Trophoblast cell (in vitro differentiated cells and primary cell): ENCODE measurements around the gene RADIL.

Experiments
- DNase-seq, 2 donors: peaks; one replicate each; pipeline ENCODE4 v3.0.0-alpha.2; 2016
- H2AFZ ChIP-seq: 2 replicates; pipeline ENCODE4 v1.6.1; 2013; ENCODE audit warnings: low read length, moderate library complexity, mild to moderate bottlenecking; ENCODE audit not compliant: insufficient read depth, poor library complexity
- H2AK5ac ChIP-seq: 2 replicates; pipeline ENCODE4 v1.6.1; 2013; ENCODE audit warnings: mild to moderate bottlenecking, low read length
- H2BK120ac ChIP-seq: 2 replicates; pipeline ENCODE4 v1.6.1; 2013; ENCODE audit warnings: low read length, mild to moderate bottlenecking, moderate library complexity; ENCODE audit not compliant: insufficient read depth, poor library complexity
- H2BK12ac ChIP-seq: 2 replicates; pipeline ENCODE4 v1.6.1; 2013; ENCODE audit warnings: mild to moderate bottlenecking, low read length, moderate library complexity
- H2BK5ac ChIP-seq: 2 replicates; pipeline ENCODE4 v1.6.1; 2013; ENCODE audit warnings: low read length, low read depth, moderate library complexity, mild to moderate bottlenecking; ENCODE audit not compliant: poor library complexity
- H3K14ac ChIP-seq: 2 replicates; pipeline ENCODE4 v1.6.1; 2013; ENCODE audit warnings: mild to moderate bottlenecking, low read length
- H3K18ac ChIP-seq: 2 replicates; pipeline ENCODE4 v1.6.1; 2013; ENCODE audit warnings: mild to moderate bottlenecking, low read length
- H3K23ac ChIP-seq: 2 replicates; pipeline ENCODE4 v1.6.1; 2013; ENCODE audit warnings: low read length
- H3K27ac ChIP-seq: 2 replicates; pipeline ENCODE4 v1.5.1; 2013; ENCODE audit warnings: low read depth, mild to moderate bottlenecking, inconsistent platforms, low read length, moderate library complexity
- H3K27me3 ChIP-seq: 2 replicates; pipeline ENCODE4 v1.6.1; 2013; ENCODE audit warnings: inconsistent platforms, mild to moderate bottlenecking, low read length, moderate library complexity; ENCODE audit not compliant: insufficient read depth
- H3K36me3 ChIP-seq, 2 experiments: 1 replicate in 1 of 2; 2 replicates in 1 of 2; pipeline ENCODE4 v1.6.1; 2013; ENCODE audit warnings: low read length in 2 of 2, mild to moderate bottlenecking in 2 of 2, moderate library complexity in 1 of 2; ENCODE audit not compliant: insufficient read depth in 2 of 2, control insufficient read depth in 1 of 2
- H3K4ac ChIP-seq: 2 replicates; pipeline ENCODE4 v1.6.1; 2013; ENCODE audit warnings: low read depth, mild to moderate bottlenecking, low read length, moderate library complexity
- H3K4me1 ChIP-seq, 2 experiments: 1 replicate in 1 of 2; 2 replicates in 1 of 2; pipeline ENCODE4 v1.6.1; 2013; ENCODE audit warnings: low read length in 2 of 2, mild to moderate bottlenecking in 2 of 2, moderate library complexity in 1 of 2; ENCODE audit not compliant: insufficient read depth in 2 of 2, control insufficient read depth in 1 of 2
- H3K4me2 ChIP-seq: 2 replicates; pipeline ENCODE4 v1.6.1; 2013; ENCODE audit warnings: inconsistent platforms, mild to moderate bottlenecking, low read length, moderate library complexity
- H3K4me3 ChIP-seq: 2 replicates; pipeline ENCODE4 v1.5.1; 2013; ENCODE audit warnings: mild to moderate bottlenecking, low read depth, low read length, inconsistent platforms
- H3K79me1 ChIP-seq: one replicate; pipeline ENCODE4 v1.6.1; 2013; ENCODE audit warnings: low read length
- H3K79me2 ChIP-seq: 2 replicates; pipeline ENCODE4 v1.6.1; 2013; ENCODE audit warnings: low read length, mild to moderate bottlenecking; ENCODE audit not compliant: control insufficient read depth, insufficient read depth, poor library complexity
- H3K9ac ChIP-seq: 2 replicates; pipeline ENCODE4 v1.6.1; 2013; ENCODE audit warnings: mild to moderate bottlenecking, low read length
- H3K9me3 ChIP-seq: 2 replicates; pipeline ENCODE4 v1.6.1; 2013; ENCODE audit warnings: low read depth, mild to moderate bottlenecking, control low read depth, inconsistent platforms, low read length; ENCODE audit not compliant: insufficient read depth
- H4K12ac ChIP-seq: 2 replicates; pipeline ENCODE4 v1.6.1; 2013; ENCODE audit warnings: low read depth, mild to moderate bottlenecking, low read length, moderate library complexity
- H4K8ac ChIP-seq: 2 replicates; pipeline ENCODE4 v1.6.1; 2013; ENCODE audit warnings: low read depth, mild to moderate bottlenecking, low read length, moderate library complexity
- H4K91ac ChIP-seq: one replicate; pipeline ENCODE4 v1.6.1; 2013; ENCODE audit warnings: low read depth, mild to moderate bottlenecking, low read length, moderate library complexity
- WGBS: extraction: QIAGEN DNeasy Blood & Tissue Kit; methylation state at CpG from one replicate; pipeline ENCODE4 v1.1.7; 2013; ENCODE audit warnings: missing lambda C conversion rate; ENCODE audit not compliant: insufficient read length, insufficient coverage; ENCODE audit errors: extremely low coverage; 5-methylcytosine and 5-hydroxymethylcytosine counted together

Gene RADIL

DNA sequence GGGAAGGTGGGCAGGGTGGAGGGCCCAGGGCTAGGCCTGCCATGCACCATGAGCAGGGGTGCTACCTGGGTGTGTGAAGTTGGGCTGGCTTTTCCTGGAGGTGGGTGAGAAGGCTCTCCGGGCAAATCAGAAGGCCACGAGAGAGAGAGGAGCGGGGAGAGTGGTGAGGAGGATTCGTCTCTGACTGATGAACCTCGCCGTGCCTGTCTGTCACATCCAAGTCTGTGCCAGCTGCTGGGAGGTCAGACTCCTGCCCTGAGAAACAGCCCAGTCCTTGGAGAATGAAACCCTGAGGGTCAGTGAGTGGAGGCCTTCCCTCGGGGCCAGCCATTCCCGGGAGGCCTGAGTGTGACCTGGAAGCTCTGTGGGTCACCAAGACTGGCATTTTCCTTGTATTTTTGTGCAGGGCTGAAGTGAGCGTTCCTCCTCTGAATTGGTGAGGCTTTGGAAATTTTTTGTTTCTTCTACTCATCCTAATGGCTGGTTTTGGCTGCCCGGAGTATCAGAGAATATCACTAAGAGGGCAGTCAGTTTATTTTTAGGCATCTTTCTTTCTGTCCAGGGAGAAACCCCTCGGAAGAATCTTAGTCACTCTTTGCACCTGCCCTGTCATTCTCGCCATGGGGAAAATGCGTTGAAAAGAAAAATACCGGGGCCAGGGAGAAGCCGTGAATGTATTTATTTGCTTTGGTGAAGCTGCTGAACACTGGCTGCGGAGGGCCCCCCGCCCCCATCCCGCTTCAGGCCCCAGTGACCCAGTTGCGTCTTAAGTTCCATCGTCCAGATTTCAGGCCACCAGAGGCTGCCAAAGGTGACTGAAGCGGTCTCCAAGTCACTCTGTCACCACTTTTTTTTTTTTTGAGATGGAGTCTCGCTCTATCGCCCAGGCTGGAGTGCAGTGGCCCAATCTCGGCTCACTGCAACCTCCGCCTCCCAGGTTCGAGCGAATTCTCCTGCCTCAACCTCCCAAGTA lies 114.6 kb downstream of the RADIL start:
- H3K79me1 ChIP-seq: no peaks in the 10 kb centered on the region
- H2AK5ac ChIP-seq: no peak overlapping the region
- H4K12ac ChIP-seq: no peak overlapping the region
- H2BK120ac ChIP-seq: no peak overlapping the region
- no peak overlapping the region for H3K18ac ChIP-seq
- H3K79me2 ChIP-seq: no peaks in the 10 kb centered on the region
- H4K91ac ChIP-seq: no peak overlapping the region
- WGBS: no CpG with 5 or more reads among the region's 27 CpGs
- no peak overlapping the region for H2AFZ ChIP-seq
- H3K9me3 ChIP-seq: no peaks in the 10 kb centered on the region
- no peak overlapping the region for H3K14ac ChIP-seq
- no peak overlapping the region for H4K8ac ChIP-seq
- H2BK5ac ChIP-seq: no peak overlapping the region
- no peak overlapping the region for H3K27ac ChIP-seq
- no peak overlapping the region for H3K9ac ChIP-seq
- H3K36me3 ChIP-seq: peaks cover 16 to 20% of the 10 kb centered on the region in 2 experiments
- H3K23ac ChIP-seq: no peak overlapping the region
- no peak overlapping the region for H2BK12ac ChIP-seq
- H3K4ac ChIP-seq: no peak overlapping the region
- no peaks in the 10 kb centered on the region for H3K27me3 ChIP-seq
- H3K4me3 ChIP-seq: no peak overlapping the region
- H3K4me1 ChIP-seq: no peaks in the 10 kb centered on the region
- no peak for DNase-seq
- H3K4me2 ChIP-seq: no peak overlapping the region

DNA sequence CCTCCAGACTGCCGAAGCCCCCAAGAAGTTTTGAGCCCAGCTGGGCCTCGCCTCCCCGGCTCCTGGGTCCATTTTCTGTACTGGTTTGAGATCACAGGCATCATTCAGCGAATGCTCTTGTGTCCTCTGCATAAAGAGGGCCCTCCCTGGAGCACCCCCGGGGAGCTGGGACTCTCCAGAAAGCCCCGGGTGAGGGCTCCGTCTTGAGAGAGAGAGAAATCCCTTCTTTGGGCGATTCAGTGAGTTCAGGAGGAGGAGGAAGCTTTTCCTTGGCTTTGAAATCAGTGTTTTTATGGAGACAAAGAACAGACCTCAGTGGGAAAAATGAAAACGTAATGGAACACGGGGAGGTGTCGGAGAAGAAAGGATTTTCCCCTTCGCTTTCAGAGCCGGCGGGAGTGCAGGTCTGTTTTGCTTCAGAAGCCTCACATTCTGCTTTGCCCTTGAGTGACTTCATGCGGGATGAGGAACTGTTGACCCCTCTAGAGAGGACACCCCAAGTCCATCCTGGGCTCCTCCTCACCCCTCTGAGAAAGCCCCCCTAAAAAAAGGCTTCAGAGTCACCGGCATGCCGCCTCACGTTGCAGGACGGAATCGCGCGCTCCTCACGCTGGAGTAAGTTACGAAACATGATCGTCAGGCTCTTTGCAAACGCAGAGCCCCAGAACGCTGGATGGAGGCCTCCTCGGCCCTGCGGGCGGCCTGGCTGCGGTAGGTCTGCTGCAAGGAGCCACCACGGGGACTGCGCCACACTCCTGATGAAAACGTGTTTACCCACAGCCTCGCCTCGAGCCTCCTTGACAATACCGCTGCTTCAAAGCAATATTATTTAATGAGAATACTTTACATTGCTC lies 116.6 kb downstream of the RADIL start:
- Histone ChIP-seq H4K91ac (no peak overlapping the region), H3K23ac (no peak overlapping the region), H2BK120ac (no peak overlapping the region), H4K8ac (no peak overlapping the region), H3K27ac (no peak overlapping the region), H3K9ac (no peak overlapping the region), H3K4me2 (no peak overlapping the region), H2AFZ (no peak overlapping the region), H3K14ac (no peak overlapping the region), H2BK5ac (no peak overlapping the region), H3K18ac (no peak overlapping the region), H3K27me3 (no peaks in the 10 kb centered on the region), H2AK5ac (no peak overlapping the region), H3K4me1 (no peaks in the 10 kb centered on the region), H3K36me3 (peaks cover 36 to 40% of the 10 kb centered on the region in 2 experiments), H3K79me2 (no peaks in the 10 kb centered on the region), H2BK12ac (no peak overlapping the region), H4K12ac (no peak overlapping the region), H3K9me3 (no peaks in the 10 kb centered on the region), H3K79me1 (no peaks in the 10 kb centered on the region), H3K4ac (no peak overlapping the region), H3K4me3 (no peak overlapping the region)
- no peak for DNase-seq
- WGBS: no CpG with 5 or more reads among the region's 37 CpGs

DNA sequence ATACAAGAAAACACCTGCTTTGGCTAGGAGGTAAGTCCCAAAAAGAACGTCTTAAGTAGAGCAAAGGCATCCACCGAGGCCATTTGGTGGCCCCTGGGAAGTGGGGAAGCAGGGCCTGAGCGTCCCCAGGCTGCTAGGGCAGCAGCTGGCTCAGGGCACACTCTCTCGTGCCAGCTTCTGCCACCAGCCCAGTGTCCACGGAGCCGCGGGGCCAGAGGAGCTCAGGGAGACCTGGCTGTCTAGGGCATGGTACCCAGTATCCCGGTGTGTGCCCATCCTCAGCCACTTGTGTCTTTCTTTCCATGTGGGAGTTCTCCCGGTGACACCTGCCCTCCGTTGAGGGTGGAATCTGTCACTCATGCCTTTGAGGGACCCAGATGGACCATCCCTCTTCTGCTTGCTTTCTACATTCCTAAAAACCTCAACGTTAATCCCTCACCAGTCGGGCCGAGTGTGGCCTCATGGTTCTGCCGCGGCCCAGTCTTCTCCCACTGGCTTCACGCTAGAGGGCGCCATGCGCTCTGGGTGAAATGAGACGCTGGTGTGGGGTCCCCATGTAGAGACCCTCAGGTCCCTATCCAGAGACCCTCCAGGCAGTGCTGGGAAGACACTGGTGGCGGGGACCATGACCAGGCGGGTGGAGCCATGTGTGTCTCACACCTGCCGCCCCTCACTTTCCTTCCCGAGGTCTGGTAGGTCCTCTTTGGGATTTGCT lies 117.6 kb downstream of the RADIL start:
- Histone ChIP-seq H2BK5ac (no peak overlapping the region), H3K23ac (no peak overlapping the region), H3K14ac (no peak overlapping the region), H3K27me3 (no peaks in the 10 kb centered on the region), H2BK120ac (no peak overlapping the region), H3K9me3 (no peaks in the 10 kb centered on the region), H3K9ac (no peak overlapping the region), H4K91ac (no peak overlapping the region), H3K36me3 (peaks cover 45 to 46% of the 10 kb centered on the region in 2 experiments), H3K27ac (no peak overlapping the region), H4K8ac (no peak overlapping the region), H4K12ac (no peak overlapping the region), H3K18ac (no peak overlapping the region), H3K4ac (no peak overlapping the region), H3K4me1 (no peaks in the 10 kb centered on the region), H3K79me2 (no peaks in the 10 kb centered on the region), H2AFZ (no peak overlapping the region), H2AK5ac (no peak overlapping the region), H3K4me2 (no peak overlapping the region), H3K4me3 (no peak overlapping the region), H3K79me1 (no peaks in the 10 kb centered on the region), H2BK12ac (no peak overlapping the region)
- DNase-seq: no peak
- WGBS: no CpG with 5 or more reads among the region's 23 CpGs

DNA sequence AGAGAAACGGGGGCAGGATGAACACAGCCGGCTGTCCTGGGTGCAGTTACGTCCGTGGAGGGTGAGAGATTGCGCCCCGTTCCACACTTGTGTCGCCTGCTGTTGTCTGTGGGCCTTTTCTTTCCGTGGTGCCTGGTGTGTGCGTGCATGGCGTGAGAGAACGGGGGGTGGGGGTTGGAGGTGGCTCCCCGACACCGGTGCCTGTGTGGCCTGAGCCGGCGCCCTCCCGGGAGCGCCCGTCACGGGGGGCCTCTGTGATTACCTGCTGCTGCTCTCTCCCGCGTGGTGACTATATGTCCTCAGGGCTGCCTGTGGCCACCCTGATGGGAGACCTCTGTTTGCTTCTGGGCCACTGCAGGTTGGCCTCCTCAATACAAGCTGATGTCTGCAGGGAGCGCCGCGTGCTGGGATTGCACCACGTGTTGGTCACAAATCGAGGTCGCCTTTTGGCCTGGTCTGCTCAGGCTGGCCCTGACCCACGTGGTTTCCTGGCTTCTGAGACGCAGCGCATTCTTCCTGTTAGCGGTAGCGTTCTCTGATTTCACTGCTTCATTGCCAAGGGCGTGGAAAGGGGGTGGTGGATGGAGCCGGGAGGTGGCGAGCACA lies 119.0 kb downstream of the RADIL start:
- no CpG with 5 or more reads among the region's 35 CpGs for WGBS
- H2BK120ac ChIP-seq: no peak overlapping the region
- H4K8ac ChIP-seq: no peak overlapping the region
- peak overlapping the region; percentile 10 for H3K4me3 ChIP-seq
- no peak overlapping the region for H2BK12ac ChIP-seq
- no peak overlapping the region for H3K4me2 ChIP-seq
- H3K9ac ChIP-seq: no peak overlapping the region
- H3K14ac ChIP-seq: no peak overlapping the region
- H2BK5ac ChIP-seq: no peak overlapping the region
- H3K79me2 ChIP-seq: no peaks in the 10 kb centered on the region
- no peak overlapping the region for H2AK5ac ChIP-seq
- H3K79me1 ChIP-seq: no peaks in the 10 kb centered on the region
- H4K91ac ChIP-seq: no peak overlapping the region
- no peak overlapping the region for H3K27ac ChIP-seq
- no peak overlapping the region for H2AFZ ChIP-seq
- no peak for DNase-seq
- H3K4ac ChIP-seq: no peak overlapping the region
- no peaks in the 10 kb centered on the region for H3K4me1 ChIP-seq
- peaks cover 49% of the 10 kb centered on the region in 2 experiments for H3K36me3 ChIP-seq
- H3K18ac ChIP-seq: no peak overlapping the region
- no peaks in the 10 kb centered on the region for H3K9me3 ChIP-seq
- no peak overlapping the region for H3K23ac ChIP-seq
- H3K27me3 ChIP-seq: no peaks in the 10 kb centered on the region
- H4K12ac ChIP-seq: no peak overlapping the region
